HG03280 (cell line): ENCODE results near the gene CELF1.

Source experiments
- ATAC-seq: cut with Tn5 transposase; IDR thresholded peaks from one replicate; pipeline ENCODE4 v1.9.1; 2021; ENCODE audit warnings: mild to moderate bottlenecking, moderate library complexity; ENCODE audit not compliant: unreplicated experiment

CELF1 gene

GRCh38 chr11:47512701-47513100 lies 40.2 kb downstream of the CELF1 start:
- no peak for ATAC-seq

DNA sequence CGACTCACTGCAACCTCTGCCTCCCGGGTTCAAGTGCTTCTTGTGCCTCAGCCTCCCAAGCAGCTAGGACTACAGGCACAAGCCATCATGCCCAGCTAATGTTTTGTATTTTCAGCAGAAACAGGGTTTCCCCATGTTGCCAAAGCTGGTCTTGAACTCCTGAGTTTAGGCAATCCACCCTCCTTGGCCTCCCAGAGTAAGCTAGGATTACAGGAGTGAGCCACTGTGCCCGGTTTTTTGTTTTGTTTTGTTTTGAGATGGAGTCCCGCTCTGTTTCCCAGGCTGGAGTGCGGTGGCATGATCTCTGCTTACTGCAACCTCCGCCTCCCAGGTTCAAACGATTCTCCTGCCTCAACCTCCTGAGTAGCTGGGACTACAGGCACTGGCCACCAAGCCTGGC lies 41.0 kb downstream of the CELF1 start:
- no peak for ATAC-seq

GRCh38 chr11:47510209-47510608 lies 42.7 kb downstream of the CELF1 start:
- no peak for ATAC-seq

DNA sequence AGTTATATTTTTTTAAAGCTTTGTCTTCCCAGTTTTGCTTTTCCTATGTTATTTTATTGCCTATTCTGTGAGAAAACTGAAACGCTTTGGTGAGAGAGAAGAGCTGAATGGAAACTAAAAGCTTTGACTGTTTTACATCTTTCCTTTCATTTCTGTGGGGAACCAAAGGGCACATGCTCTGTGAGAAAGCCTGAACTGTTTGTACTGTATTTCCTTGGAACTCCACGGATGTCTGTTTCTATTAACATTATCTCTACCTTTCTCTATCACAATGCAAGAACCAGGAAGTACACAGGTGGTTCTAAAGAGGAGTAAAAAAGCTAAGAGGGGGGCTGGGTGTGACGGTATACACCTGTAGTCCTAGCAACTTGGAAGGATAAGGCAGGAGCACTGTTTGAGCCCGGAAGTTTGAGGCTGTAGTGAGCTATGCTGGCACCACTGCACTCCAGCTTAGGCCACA lies 43.8 kb downstream of the CELF1 start:
- no peak for ATAC-seq

DNA sequence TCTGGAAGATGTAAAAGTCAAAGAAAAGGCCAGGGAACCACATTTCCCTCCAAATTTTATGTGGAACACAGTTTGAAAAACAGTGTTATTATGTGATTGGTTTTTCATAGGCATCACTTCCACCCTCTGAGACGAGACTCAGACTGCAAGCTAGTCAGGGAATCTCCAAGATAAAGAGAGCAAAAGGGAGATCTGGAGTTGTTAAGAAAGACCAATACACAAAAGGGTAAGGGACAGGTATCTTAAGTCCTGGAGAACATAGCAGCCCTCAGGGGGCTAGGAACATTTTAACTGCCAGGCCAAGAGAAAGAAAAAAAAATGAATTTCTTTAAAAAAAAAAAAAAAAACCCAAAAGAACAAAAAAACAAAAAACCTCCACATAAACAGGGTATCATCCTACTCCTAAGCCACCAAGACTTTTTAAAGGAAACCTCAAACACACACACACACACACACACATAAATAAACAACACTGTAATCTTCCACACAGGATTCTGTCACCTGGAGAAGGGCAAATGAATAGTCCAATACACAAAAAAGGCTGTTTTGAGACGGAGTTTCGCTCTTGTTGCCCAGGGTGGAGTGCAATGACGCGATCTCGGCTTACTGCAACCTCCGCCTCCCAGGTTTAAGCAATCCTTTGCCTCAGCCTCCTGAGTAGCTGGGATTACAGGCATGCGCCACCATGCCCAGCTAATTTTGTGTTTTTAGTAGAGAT lies 44.5 kb downstream of the CELF1 start:
- no peak for ATAC-seq

- no peak for ATAC-seq
These were observed 45.2 kb downstream of the CELF1 start for GRCh38 chr11:47507563-47508239.

GRCh38 chr11:47506795-47507562 lies 46.0 kb downstream of the CELF1 start:
- ATAC-seq = no peak

- ATAC-seq = no peak
These were observed 46.6 kb downstream of the CELF1 start for GRCh38 chr11:47506373-47506772.

DNA sequence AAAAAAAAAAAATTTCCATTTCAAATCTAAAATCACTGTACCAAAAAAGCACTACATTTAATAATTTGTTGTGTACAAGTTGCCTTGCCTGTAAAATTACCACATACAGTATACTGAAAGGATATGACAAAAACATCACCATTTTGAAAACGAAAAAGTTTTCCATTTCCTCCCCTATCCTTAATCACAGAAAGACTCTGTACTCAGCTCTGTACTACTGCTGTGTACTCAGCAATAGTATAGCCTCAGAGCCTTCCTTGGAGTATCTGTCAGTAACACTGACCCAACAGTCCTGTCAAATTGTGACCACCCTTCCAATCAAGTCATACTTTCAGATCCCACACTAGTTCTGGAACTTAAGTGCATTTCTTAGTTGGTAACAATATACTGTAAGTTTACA lies 48.0 kb downstream of the CELF1 start:
- no peak for ATAC-seq

DNA sequence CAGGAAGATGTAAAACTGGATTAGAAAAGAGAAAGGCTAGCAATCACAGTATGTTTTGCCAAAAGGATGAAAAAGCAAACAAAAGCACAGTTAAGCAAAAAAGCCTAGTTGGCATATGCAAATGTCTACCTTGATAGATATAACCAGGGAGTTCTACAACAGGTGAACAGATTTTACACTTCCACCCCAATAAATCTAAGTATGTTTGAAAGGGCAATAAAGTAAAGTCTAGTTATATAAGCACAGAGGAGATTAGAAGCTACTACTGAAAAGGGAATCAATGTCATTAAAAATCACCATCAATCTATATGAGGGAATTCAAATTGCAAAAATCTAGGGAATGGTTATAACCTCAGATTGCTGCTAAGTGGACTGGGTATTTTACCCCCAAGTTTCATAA lies 49.7 kb downstream of the CELF1 start:
- no peak for ATAC-seq

GRCh38 chr11:47502767-47503166 lies 50.2 kb downstream of the CELF1 start:
- ATAC-seq = no peak

DNA sequence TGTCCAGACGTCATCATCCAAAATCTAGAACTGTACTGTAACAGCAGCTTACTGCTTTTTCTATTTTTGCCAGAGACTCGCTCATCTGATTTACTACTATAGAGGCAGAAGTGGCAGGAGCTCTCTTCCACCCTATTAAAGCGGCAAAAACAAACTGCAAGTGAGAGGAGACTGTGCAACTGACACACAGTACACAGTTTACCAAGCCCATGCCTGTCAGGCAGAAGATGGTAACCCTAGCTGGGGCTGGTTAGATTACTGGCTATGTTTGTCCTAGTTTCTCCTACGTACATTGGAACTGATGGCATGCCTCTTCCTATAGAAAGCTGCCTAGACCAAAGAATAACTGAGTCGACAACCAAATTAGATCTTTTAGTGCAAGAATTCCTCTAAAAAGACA lies 51.8 kb downstream of the CELF1 start:
- no peak for ATAC-seq

- no peak for ATAC-seq
These were observed 52.8 kb downstream of the CELF1 start for GRCh38 chr11:47500121-47500520.

- no peak for ATAC-seq
These were observed 53.3 kb downstream of the CELF1 start for GRCh38 chr11:47499614-47500013.

- no peak for ATAC-seq
These were observed 53.8 kb downstream of the CELF1 start for GRCh38 chr11:47499161-47499560.

DNA sequence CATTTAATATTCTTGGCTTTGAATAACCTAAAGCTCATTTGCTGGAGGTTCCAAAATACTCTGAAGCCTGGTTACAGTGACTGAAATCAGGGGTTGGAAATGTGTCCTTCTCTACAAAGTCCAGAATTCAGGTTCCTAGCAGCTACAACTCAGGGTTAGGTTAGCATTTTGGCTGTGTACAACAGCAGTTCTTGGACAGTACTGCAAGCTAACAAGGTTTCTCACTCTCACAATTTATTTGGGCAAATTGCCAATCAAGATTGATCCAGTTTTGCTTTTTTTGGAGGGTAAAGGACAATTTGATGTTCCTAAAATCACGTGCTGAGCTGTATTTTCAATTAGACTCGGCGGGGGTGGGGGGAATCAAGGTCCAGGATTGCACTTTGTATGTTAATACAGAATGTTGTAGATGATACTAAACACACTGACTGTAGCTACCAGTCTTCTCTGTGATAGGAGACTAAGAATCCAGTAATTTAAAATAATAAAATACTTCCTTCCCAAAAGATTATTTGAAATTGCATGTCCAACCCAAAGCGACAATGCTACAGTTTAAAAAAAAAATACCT lies 54.3 kb downstream of the CELF1 start:
- ATAC-seq = no peak

- ATAC-seq = no peak
These were observed 54.8 kb downstream of the CELF1 start for GRCh38 chr11:47498149-47498548.

- no peak for ATAC-seq
These were observed 56.1 kb downstream of the CELF1 start for GRCh38 chr11:47496808-47497207.

- ATAC-seq = no peak
These were observed 57.1 kb downstream of the CELF1 start for GRCh38 chr11:47495856-47496217.

- no peak for ATAC-seq
These were observed 57.7 kb downstream of the CELF1 start for GRCh38 chr11:47495011-47495855.

- ATAC-seq = no peak
These were observed 63.6 kb downstream of the CELF1 start for GRCh38 chr11:47489395-47489755.
